GM18868 (cell line): Measurements from ENCODE around the gene PODXL.

Experiments used
- ATAC-seq: cut with Tn5 transposase; IDR thresholded peaks from one replicate; pipeline ENCODE4 v1.9.1; 2021; ENCODE audit warnings: mild to moderate bottlenecking, moderate library complexity; ENCODE audit not compliant: unreplicated experiment

The PODXL gene

GRCh38 chr7:131564640-131565039 lies 8.2 kb upstream of the PODXL start:
- ATAC-seq: no peak

GRCh38 chr7:131563918-131564317 lies 7.5 kb upstream of the PODXL start:
- no peak for ATAC-seq

- no peak for ATAC-seq
These were observed 6.5 kb upstream of the PODXL start for GRCh38 chr7:131562941-131563340.

GRCh38 chr7:131560061-131560460 lies 3.6 kb upstream of the PODXL start:
- no peak for ATAC-seq

- ATAC-seq: no peak
These were observed 1.4 kb upstream of the PODXL start for GRCh38 chr7:131557652-131558385.

- no peak for ATAC-seq
These were observed 652 bp upstream of the PODXL start for GRCh38 chr7:131556909-131557651.

- ATAC-seq: no peak
These were observed 826 bp downstream of the PODXL start for GRCh38 chr7:131555552-131556052.

GRCh38 chr7:131554880-131555516 lies 1.4 kb downstream of the PODXL start:
- ATAC-seq: no peak

GRCh38 chr7:131553931-131554330 lies 2.5 kb downstream of the PODXL start:
- ATAC-seq: no peak

- no peak for ATAC-seq
These were observed 4.4 kb downstream of the PODXL start for GRCh38 chr7:131552053-131552452.

- ATAC-seq: no peak
These were observed 5.6 kb downstream of the PODXL start for GRCh38 chr7:131550846-131551245.

GRCh38 chr7:131548371-131548770 lies 8.1 kb downstream of the PODXL start:
- ATAC-seq: no peak

- no peak for ATAC-seq
These were observed 8.8 kb downstream of the PODXL start for GRCh38 chr7:131547589-131547988.

GRCh38 chr7:131546583-131547141 lies 9.8 kb downstream of the PODXL start:
- ATAC-seq: no peak

GRCh38 chr7:131546126-131546525 lies 10.3 kb downstream of the PODXL start:
- ATAC-seq: no peak

- ATAC-seq: no peak
These were observed 11.8 kb downstream of the PODXL start for GRCh38 chr7:131544449-131545301.

- ATAC-seq: no peak
These were observed 12.4 kb downstream of the PODXL start for GRCh38 chr7:131544021-131544420.

- ATAC-seq: no peak
These were observed 13.1 kb downstream of the PODXL start for GRCh38 chr7:131543298-131543697.

GRCh38 chr7:131540491-131541162 lies 15.8 kb downstream of the PODXL start:
- no peak for ATAC-seq

- no peak for ATAC-seq
These were observed 17.6 kb downstream of the PODXL start for GRCh38 chr7:131538813-131539179.
